Measurements from ENCODE around the gene TRIO.

DNA sequence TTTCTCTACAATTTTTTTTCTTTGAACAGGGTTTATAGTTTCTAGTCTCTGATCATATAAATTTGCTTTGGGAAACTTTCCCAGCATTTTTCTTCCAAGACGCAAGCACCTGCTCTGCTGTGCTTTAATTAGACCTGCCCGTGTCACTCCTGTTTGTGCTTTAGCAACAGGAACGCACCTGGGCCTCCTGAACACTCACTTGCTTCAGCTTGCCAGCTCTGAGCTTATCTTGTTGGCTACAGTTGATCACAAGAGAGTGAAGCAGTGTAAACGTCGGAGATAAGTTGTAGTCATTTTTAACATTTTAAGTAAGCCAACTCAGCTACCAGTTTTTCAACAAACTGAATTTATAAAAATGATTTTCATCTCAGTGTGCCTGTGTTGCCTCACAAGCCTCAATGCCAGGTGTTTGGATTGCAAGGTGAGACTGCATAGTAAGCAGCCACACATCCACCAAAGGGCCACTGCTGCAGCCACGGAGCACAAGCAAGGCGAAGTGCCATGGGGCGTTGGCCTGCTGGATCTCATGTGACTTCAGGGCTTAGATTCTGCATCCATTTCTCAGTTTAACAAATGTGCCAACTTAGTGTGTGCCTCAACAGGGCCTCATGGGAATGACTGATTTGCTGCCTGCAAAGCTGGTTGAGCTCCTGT is 166.9 kb downstream of the TRIO start:
- no peak for TF ChIP-seq ZNF830 (tag by site-specific recombination; IDR thresholded peaks at IDR 0.05; ENCODE audit: low read depth)
- TF ChIP-seq ZNF501 (tag by site-specific recombination; IDR thresholded peaks at IDR 0.05), result no peak
- TF ChIP-seq, protein P1, sequence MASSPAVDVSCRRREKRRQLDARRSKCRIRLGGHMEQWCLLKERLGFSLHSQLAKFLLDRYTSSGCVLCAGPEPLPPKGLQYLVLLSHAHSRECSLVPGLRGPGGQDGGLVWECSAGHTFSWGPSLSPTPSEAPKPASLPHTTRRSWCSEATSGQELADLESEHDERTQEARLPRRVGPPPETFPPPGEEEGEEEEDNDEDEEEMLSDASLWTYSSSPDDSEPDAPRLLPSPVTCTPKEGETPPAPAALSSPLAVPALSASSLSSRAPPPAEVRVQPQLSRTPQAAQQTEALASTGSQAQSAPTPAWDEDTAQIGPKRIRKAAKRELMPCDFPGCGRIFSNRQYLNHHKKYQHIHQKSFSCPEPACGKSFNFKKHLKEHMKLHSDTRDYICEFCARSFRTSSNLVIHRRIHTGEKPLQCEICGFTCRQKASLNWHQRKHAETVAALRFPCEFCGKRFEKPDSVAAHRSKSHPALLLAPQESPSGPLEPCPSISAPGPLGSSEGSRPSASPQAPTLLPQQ (tag by site-specific recombination; IDR thresholded peaks at IDR 0.05), result no peak
- TF ChIP-seq ZNF121 (tag by site-specific recombination; IDR thresholded peaks at IDR 0.05), result no peak
- TF ChIP-seq ZNF10 (tag by site-specific recombination; IDR thresholded peaks at IDR 0.05), result no peak
- no peak for TF ChIP-seq BCL11A (tag by site-specific recombination; IDR thresholded peaks at IDR 0.05; ENCODE audit: low read depth)
